ENCODE measurements around the gene CAMLG.
"Not testable (repeated sequence)": the region's sequence is repeated elsewhere in the genome, so short reads cannot be mapped to it uniquely, and the experiment has no call there.

CAMLG gene

DNA sequence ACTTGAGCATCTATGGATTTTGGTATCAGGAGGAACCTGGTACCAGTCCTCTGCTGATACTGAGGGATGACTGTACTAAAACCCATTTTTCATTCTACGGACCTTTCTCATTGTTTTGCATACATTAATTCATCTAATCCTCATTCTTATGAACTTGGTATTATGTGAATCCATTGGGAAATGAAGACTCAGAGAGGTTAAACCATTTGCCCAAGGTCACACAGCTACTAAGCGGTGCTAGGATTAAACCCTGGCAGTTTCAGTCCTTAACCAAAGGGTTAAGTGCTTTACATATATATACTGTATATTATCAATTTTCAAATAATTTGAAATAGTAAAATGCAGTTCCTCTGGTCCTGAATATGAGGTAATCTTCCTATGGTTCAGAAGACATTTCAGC lies 3.8 kb downstream of the CAMLG start:
- DNase-seq (ENCODE audit: low read depth), result no peak
- in situ Hi-C loops (cut with HindIII; ENCODE audit: low sequenced_read_pairs), result no loop called here
- TF ChIP-seq, protein P1, sequence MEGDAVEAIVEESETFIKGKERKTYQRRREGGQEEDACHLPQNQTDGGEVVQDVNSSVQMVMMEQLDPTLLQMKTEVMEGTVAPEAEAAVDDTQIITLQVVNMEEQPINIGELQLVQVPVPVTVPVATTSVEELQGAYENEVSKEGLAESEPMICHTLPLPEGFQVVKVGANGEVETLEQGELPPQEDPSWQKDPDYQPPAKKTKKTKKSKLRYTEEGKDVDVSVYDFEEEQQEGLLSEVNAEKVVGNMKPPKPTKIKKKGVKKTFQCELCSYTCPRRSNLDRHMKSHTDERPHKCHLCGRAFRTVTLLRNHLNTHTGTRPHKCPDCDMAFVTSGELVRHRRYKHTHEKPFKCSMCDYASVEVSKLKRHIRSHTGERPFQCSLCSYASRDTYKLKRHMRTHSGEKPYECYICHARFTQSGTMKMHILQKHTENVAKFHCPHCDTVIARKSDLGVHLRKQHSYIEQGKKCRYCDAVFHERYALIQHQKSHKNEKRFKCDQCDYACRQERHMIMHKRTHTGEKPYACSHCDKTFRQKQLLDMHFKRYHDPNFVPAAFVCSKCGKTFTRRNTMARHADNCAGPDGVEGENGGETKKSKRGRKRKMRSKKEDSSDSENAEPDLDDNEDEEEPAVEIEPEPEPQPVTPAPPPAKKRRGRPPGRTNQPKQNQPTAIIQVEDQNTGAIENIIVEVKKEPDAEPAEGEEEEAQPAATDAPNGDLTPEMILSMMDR (IDR thresholded peaks at IDR 0.05; ENCODE audit: low read depth, low read length, missing control alignments), result no peak
- no peak overlapping the region for H3K4me3 ChIP-seq (ENCODE audit: low read depth, low read length)

DNA sequence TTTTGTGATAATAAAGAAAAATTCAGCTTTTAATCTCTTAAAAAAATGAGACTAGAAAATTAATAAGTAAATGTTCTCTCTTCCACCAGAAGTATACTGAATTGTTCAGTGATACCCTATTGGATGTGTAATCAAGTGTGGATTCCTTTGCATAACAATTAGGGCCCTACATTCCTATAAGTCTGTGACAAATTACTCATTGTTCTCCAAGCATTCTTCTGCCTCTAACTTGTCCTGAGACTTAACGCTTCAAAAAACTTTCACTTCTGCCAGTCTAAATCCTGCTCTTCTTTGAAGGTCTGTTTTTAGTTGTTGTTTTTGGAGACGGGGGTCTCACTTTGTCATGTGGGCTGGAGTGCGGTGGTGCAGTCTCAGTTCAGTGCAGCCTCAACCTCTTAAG lies 11.1 kb downstream of the CAMLG start:
- in situ Hi-C loops (cut with HindIII; ENCODE audit: low sequenced_read_pairs), result no loop called here
- no peak overlapping the region for H3K4me3 ChIP-seq (ENCODE audit: low read depth, low read length)
- TF ChIP-seq, protein P1 (IDR thresholded peaks at IDR 0.05; ENCODE audit: low read depth, low read length, missing control alignments), result no peak
- DNase-seq (ENCODE audit: low read depth), result no peak

DNA sequence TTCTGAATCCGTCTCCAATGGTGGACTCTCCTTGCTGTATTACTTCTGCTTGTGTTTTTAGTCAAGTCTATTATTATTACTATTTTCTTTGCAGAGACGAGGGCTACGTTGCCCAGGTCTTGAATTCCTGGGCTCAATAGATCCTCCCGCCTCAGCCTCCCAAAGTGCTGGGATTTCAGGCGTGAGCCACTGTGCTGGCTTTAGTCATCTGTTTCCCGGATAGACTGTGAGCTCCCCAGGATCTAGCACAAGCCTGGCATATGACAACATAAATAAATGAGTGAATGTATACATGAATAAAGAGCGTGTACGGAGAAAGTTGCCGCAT lies 19.8 kb downstream of the CAMLG start:
- no peak for DNase-seq (ENCODE audit: low read depth)
- in situ Hi-C loops (cut with HindIII; ENCODE audit: low sequenced_read_pairs), result no loop called here
- TF ChIP-seq, protein P1 (IDR thresholded peaks at IDR 0.05; ENCODE audit: low read depth, low read length, missing control alignments), result no peak
- peak overlapping the region; percentile 85 for H3K4me3 ChIP-seq (ENCODE audit: low read depth, low read length)

- DNase-seq (ENCODE audit: low read depth), result peak; percentile 76
- TF ChIP-seq, protein P1 (IDR thresholded peaks at IDR 0.05; ENCODE audit: low read depth, low read length, missing control alignments), result peak; percentile 77
- H3K4me3 ChIP-seq (ENCODE audit: low read depth, low read length), result peak within 1 kb of the TSS; percentile 85
- in situ Hi-C loops (cut with HindIII; ENCODE audit: low sequenced_read_pairs), result no loop called here
These were observed 20.4 kb downstream of the CAMLG start, which contains the start of gene DDX46 for GRCh38 chr5:134758504-134759341. Gene DDX46, plus strand, starts transcription at chr5:134758779. Its CDS starts 160 bp downstream, at chr5:134758939.

DNA sequence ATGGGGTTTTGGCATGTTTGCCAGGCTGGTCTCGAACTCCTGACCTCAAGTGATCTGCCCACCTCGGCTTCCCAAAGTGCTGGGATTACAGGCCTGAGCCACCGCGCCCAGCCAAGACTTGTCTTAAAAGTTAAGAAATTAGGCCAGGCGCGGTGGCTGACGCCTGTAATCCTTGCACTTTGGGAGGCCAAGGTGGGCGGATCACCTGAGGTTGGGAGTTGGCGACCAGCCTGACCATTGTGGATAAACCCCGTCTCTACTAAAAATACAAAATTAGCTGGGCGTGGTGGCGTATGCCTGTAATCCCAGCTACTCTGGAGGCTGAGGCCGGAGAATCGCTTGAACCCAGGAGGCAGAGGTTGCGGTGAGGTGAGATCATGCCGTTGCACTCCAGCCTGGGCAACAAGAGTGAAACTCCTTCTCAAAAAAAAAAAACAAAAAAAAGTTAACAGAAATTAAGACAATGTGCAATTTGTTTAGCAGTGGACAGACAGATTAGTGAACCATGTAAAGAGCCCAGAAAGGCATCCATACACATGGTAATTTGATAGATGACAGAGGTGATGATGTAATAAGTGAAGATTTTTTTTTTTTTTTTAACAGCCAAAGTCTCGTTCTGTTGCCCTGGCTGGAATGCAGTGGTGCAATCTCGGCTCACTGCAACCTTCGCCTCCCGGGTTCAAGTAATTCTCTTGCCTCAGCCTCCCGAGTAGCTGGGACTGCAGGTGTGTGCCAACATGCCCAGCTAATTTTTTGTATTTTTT lies 29.4 kb downstream of the CAMLG start:
- DNase-seq (ENCODE audit: low read depth); H3K4me3 ChIP-seq (ENCODE audit: low read depth, low read length); in situ Hi-C loops (cut with HindIII; ENCODE audit: low sequenced_read_pairs): not testable (repeated sequence)

DNA sequence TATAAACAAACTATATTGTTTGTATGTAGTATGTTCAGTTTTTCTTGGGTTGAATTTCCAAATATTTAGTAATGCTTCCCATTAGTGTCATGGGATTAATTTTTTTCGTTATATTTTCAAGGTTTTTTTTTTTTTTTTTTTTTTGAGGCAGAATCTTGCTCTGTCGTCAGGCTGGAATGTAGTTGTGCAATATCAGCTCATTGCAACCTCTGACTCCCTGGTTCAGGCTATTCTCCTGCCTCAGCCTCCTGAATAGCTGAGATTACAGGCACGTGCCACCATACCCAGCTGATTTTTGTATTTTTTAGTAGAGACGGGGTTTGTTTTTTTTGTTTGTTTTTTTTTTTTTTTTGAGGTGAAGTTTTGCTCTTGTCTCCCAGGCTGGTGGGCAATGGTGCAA lies 30.9 kb downstream of the CAMLG start:
- no peak for DNase-seq (ENCODE audit: low read depth)
- TF ChIP-seq, protein P1 (IDR thresholded peaks at IDR 0.05; ENCODE audit: low read depth, low read length, missing control alignments), result no peak
- no peak overlapping the region for H3K4me3 ChIP-seq (ENCODE audit: low read depth, low read length)
- in situ Hi-C loops (cut with HindIII; ENCODE audit: low sequenced_read_pairs), result no loop called here
